ENCODE data around the gene PLEKHM3.

PLEKHM3 gene

GRCh38 chr2:207784898-207785297 is 240.4 kb downstream of the PLEKHM3 start:
- Histone ChIP-seq H3K4me2 (ENCODE audit: low read depth, low read length, poor library complexity, severe bottlenecking) (no peak overlapping the region), H3K36me3 (ENCODE audit: insufficient read depth, low read length) (no peaks in the 10 kb centered on the region), H2AFZ (ENCODE audit: low read length) (no peak overlapping the region), H3K79me2 (ENCODE audit: insufficient read depth, low read length) (no peaks in the 10 kb centered on the region), H3K27me3 (ENCODE audit: insufficient read depth, low read length, poor library complexity, severe bottlenecking) (no peaks in the 10 kb centered on the region), H3K9me2 (replicated peaks; ENCODE audit: low read depth, low read length) (no peaks in the 10 kb centered on the region), H3F3A (ENCODE audit: low read depth) (no peaks in the 10 kb centered on the region), H3K4me1 (ENCODE audit: insufficient read depth, low read length, poor library complexity, severe bottlenecking) (no peaks in the 10 kb centered on the region), H3K9ac (ENCODE audit: low read depth, low read length, poor library complexity, severe bottlenecking) (no peak overlapping the region), H4K20me1 (ENCODE audit: insufficient read depth, low read length, poor library complexity, severe bottlenecking) (no peaks in the 10 kb centered on the region), H3K9me3 (ENCODE audit: insufficient read depth, low read depth, low read length) (no peaks in the 10 kb centered on the region), H3K4me3 (ENCODE audit: low read length, poor library complexity, severe bottlenecking) (no peak overlapping the region)
- TF ChIP-seq CTCF (conservative IDR thresholded peaks at IDR 0.05; ENCODE audit: low read length) (no peak), EZH2phosphoT487 (IDR thresholded peaks at IDR 0.05; ENCODE audit: borderline replicate concordance) (no peak)

GRCh38 chr2:207783514-207783913 is 241.8 kb downstream of the PLEKHM3 start:
- Histone ChIP-seq H3K9me2 (replicated peaks; ENCODE audit: low read depth, low read length) (no peaks in the 10 kb centered on the region), H3K9me3 (ENCODE audit: insufficient read depth, low read depth, low read length) (no peaks in the 10 kb centered on the region), H3K27me3 (ENCODE audit: insufficient read depth, low read length, poor library complexity, severe bottlenecking) (no peaks in the 10 kb centered on the region), H4K20me1 (ENCODE audit: insufficient read depth, low read length, poor library complexity, severe bottlenecking) (no peaks in the 10 kb centered on the region), H3K36me3 (ENCODE audit: insufficient read depth, low read length) (no peaks in the 10 kb centered on the region), H3K4me3 (ENCODE audit: low read length, poor library complexity, severe bottlenecking) (no peak overlapping the region), H3K79me2 (ENCODE audit: insufficient read depth, low read length) (no peaks in the 10 kb centered on the region), H3K4me1 (ENCODE audit: insufficient read depth, low read length, poor library complexity, severe bottlenecking) (no peaks in the 10 kb centered on the region), H3K4me2 (ENCODE audit: low read depth, low read length, poor library complexity, severe bottlenecking) (no peak overlapping the region), H2AFZ (ENCODE audit: low read length) (no peak overlapping the region), H3F3A (ENCODE audit: low read depth) (no peaks in the 10 kb centered on the region), H3K9ac (ENCODE audit: low read depth, low read length, poor library complexity, severe bottlenecking) (no peak overlapping the region)
- TF ChIP-seq CTCF (conservative IDR thresholded peaks at IDR 0.05; ENCODE audit: low read length), result no peak
- no peak for TF ChIP-seq EZH2phosphoT487 (IDR thresholded peaks at IDR 0.05; ENCODE audit: borderline replicate concordance)

GRCh38 chr2:207782238-207783030 is 242.9 kb downstream of the PLEKHM3 start:
- no peaks in the 10 kb centered on the region for H3K36me3 ChIP-seq (ENCODE audit: insufficient read depth, low read length)
- H3K4me3 ChIP-seq (ENCODE audit: low read length, poor library complexity, severe bottlenecking), result no peak overlapping the region
- H3K9me3 ChIP-seq (ENCODE audit: insufficient read depth, low read depth, low read length), result no peaks in the 10 kb centered on the region
- H3K9me2 ChIP-seq (replicated peaks; ENCODE audit: low read depth, low read length), result no peaks in the 10 kb centered on the region
- H3K4me1 ChIP-seq (ENCODE audit: insufficient read depth, low read length, poor library complexity, severe bottlenecking), result no peaks in the 10 kb centered on the region
- no peak overlapping the region for H3K4me2 ChIP-seq (ENCODE audit: low read depth, low read length, poor library complexity, severe bottlenecking)
- H4K20me1 ChIP-seq (ENCODE audit: insufficient read depth, low read length, poor library complexity, severe bottlenecking), result no peaks in the 10 kb centered on the region
- TF ChIP-seq EZH2phosphoT487 (IDR thresholded peaks at IDR 0.05; ENCODE audit: borderline replicate concordance), result no peak
- no peak for TF ChIP-seq CTCF (conservative IDR thresholded peaks at IDR 0.05; ENCODE audit: low read length)
- H3K79me2 ChIP-seq (ENCODE audit: insufficient read depth, low read length), result no peaks in the 10 kb centered on the region
- no peak overlapping the region for H3K9ac ChIP-seq (ENCODE audit: low read depth, low read length, poor library complexity, severe bottlenecking)
- no peaks in the 10 kb centered on the region for H3K27me3 ChIP-seq (ENCODE audit: insufficient read depth, low read length, poor library complexity, severe bottlenecking)
- no peak overlapping the region for H2AFZ ChIP-seq (ENCODE audit: low read length)
- H3F3A ChIP-seq (ENCODE audit: low read depth), result no peaks in the 10 kb centered on the region
